ENCODE results near the gene GATA3. TPM values are rescaled to one million over a fixed set of nuclear protein-coding genes. Genes with fewer than 3 reads are reported as not detected.
A peak's percentile ranks its signal among the peaks of the same experiment; 100 is the strongest.

The GATA3 gene
- total and polyA plus RNA-seq, 7 donors = 1.2 to 2.1 TPM; not detected in 5

GRCh38 chr10:8078027-8078426 is 23.5 kb downstream of the GATA3 start:
- H3K36me3 ChIP-seq = no peaks in the 10 kb centered on the region
- TF ChIP-seq POLR2A (IDR thresholded peaks at IDR 0.05) = no peak
- no peak for TF ChIP-seq POLR2AphosphoS5 (IDR thresholded peaks at IDR 0.05)
- no peak for TF ChIP-seq CTCF (IDR thresholded peaks at IDR 0.05)
- no peak for TF ChIP-seq EP300 (IDR thresholded peaks at IDR 0.05)
- DNase-seq = no peak
- H3K9me3 ChIP-seq = no peaks in the 10 kb centered on the region
- peaks cover 0 to 34% (median 0%) of the 10 kb centered on the region in 3 donors for H3K27me3 ChIP-seq
- intact Hi-C loops (cut with DNase I) = no loop called here
- no peak overlapping the region for H3K27ac ChIP-seq
- 85 to 86% methylated on average over 1 of the region's 1 CpG for WGBS, 2 donors
- no peaks in the 10 kb centered on the region for H3K4me1 ChIP-seq
- no peak overlapping the region for H3K4me3 ChIP-seq

GRCh38 chr10:8079126-8079525 is 24.6 kb downstream of the GATA3 start:
- TF ChIP-seq POLR2AphosphoS5 (IDR thresholded peaks at IDR 0.05) (no peak), EP300 (IDR thresholded peaks at IDR 0.05) (no peak), POLR2A (IDR thresholded peaks at IDR 0.05) (no peak), CTCF (IDR thresholded peaks at IDR 0.05) (no peak)
- peaks cover 0 to 41% (median 0%) of the 10 kb centered on the region in 3 donors for H3K27me3 ChIP-seq
- no peaks in the 10 kb centered on the region for H3K9me3 ChIP-seq
- no peak overlapping the region for H3K4me3 ChIP-seq
- no peaks in the 10 kb centered on the region for H3K36me3 ChIP-seq
- intact Hi-C loops (cut with DNase I) = no loop called here
- peak; percentile 6 for DNase-seq
- 37 to 64% methylated on average over 3 of the region's 3 CpGs for WGBS, 2 donors
- H3K27ac ChIP-seq = no peak overlapping the region
- no peaks in the 10 kb centered on the region for H3K4me1 ChIP-seq

- Histone ChIP-seq H3K27me3 (peaks cover 0 to 33% (median 0%) of the 10 kb centered on the region in 3 donors), H3K4me1 (no peaks in the 10 kb centered on the region), H3K27ac (no peak overlapping the region), H3K9me3 (no peaks in the 10 kb centered on the region), H3K4me3 (no peak overlapping the region), H3K36me3 (no peaks in the 10 kb centered on the region)
- TF ChIP-seq EP300 (IDR thresholded peaks at IDR 0.05) (no peak), POLR2A (IDR thresholded peaks at IDR 0.05) (no peak), POLR2AphosphoS5 (IDR thresholded peaks at IDR 0.05) (no peak), CTCF (IDR thresholded peaks at IDR 0.05) (no peak)
- 60 to 80% methylated on average over 3 of the region's 3 CpGs for WGBS, 2 donors
- DNase-seq = peak; percentile 3
- intact Hi-C loops (cut with DNase I) = no loop called here
These were observed 30.3 kb downstream of the GATA3 start for GRCh38 chr10:8084799-8085198.

GRCh38 chr10:8085251-8085650 is 30.8 kb downstream of the GATA3 start:
- peak; percentile 2 for DNase-seq
- Histone ChIP-seq H3K27ac (no peak overlapping the region), H3K4me1 (no peaks in the 10 kb centered on the region), H3K36me3 (no peaks in the 10 kb centered on the region), H3K4me3 (no peak overlapping the region), H3K27me3 (peaks cover 0 to 29% (median 0%) of the 10 kb centered on the region in 3 donors), H3K9me3 (no peaks in the 10 kb centered on the region)
- TF ChIP-seq CTCF (IDR thresholded peaks at IDR 0.05) (no peak), POLR2AphosphoS5 (IDR thresholded peaks at IDR 0.05) (no peak), EP300 (IDR thresholded peaks at IDR 0.05) (no peak), POLR2A (IDR thresholded peaks at IDR 0.05) (no peak)
- 68 to 78% methylated on average over 4 of the region's 4 CpGs for WGBS, 2 donors
- intact Hi-C loops (cut with DNase I) = no loop called here

GRCh38 chr10:8086315-8086714 is 31.8 kb downstream of the GATA3 start:
- 87 to 90% methylated on average over 5 of the region's 5 CpGs for WGBS, 2 donors
- Histone ChIP-seq H3K27ac (no peak overlapping the region), H3K4me1 (no peaks in the 10 kb centered on the region), H3K27me3 (peaks cover 0 to 19% (median 0%) of the 10 kb centered on the region in 3 donors), H3K4me3 (no peak overlapping the region), H3K9me3 (no peaks in the 10 kb centered on the region), H3K36me3 (no peaks in the 10 kb centered on the region)
- TF ChIP-seq EP300 (IDR thresholded peaks at IDR 0.05) = no peak
- no peak for TF ChIP-seq CTCF (IDR thresholded peaks at IDR 0.05)
- no peak for DNase-seq
- intact Hi-C loops (cut with DNase I) = no loop called here
